ENCODE data around the gene PSEN1.

The PSEN1 gene

GRCh38 chr14:73252491-73253322 is 116.4 kb downstream of the PSEN1 start:
- H3K4me3 ChIP-seq (ENCODE audit: low read depth, low read length) = no peak overlapping the region
- no peak for DNase-seq (ENCODE audit: low read depth)
- TF ChIP-seq MYC (IDR thresholded peaks at IDR 0.05; ENCODE audit: low read depth, low read length) (no peak), POLR2A (IDR thresholded peaks at IDR 0.05; ENCODE audit: extremely low read depth, insufficient read length) (no peak), MAX (IDR thresholded peaks at IDR 0.05; ENCODE audit: low read depth, low read length) (no peak), CTCF (IDR thresholded peaks at IDR 0.05; ENCODE audit: low read depth, low read length) (no peak)

GRCh38 chr14:73253323-73253610 is 117.0 kb downstream of the PSEN1 start:
- H3K4me3 ChIP-seq (ENCODE audit: low read depth, low read length) = no peak overlapping the region
- DNase-seq (ENCODE audit: low read depth) = no peak
- TF ChIP-seq MYC (IDR thresholded peaks at IDR 0.05; ENCODE audit: low read depth, low read length) (no peak), CTCF (IDR thresholded peaks at IDR 0.05; ENCODE audit: low read depth, low read length) (no peak), POLR2A (IDR thresholded peaks at IDR 0.05; ENCODE audit: extremely low read depth, insufficient read length) (no peak), MAX (IDR thresholded peaks at IDR 0.05; ENCODE audit: low read depth, low read length) (no peak)

- no peak overlapping the region for H3K4me3 ChIP-seq (ENCODE audit: low read depth, low read length)
- TF ChIP-seq MYC (IDR thresholded peaks at IDR 0.05; ENCODE audit: low read depth, low read length) = no peak
- no peak for DNase-seq (ENCODE audit: low read depth)
These were observed 117.4 kb downstream of the PSEN1 start for GRCh38 chr14:73253721-73254120.

GRCh38 chr14:73254247-73255004 is 118.1 kb downstream of the PSEN1 start:
- TF ChIP-seq MAX (IDR thresholded peaks at IDR 0.05; ENCODE audit: low read depth, low read length) = no peak
- no peak for TF ChIP-seq CTCF (IDR thresholded peaks at IDR 0.05; ENCODE audit: low read depth, low read length)
- no peak for TF ChIP-seq MYC (IDR thresholded peaks at IDR 0.05; ENCODE audit: low read depth, low read length)
- DNase-seq (ENCODE audit: low read depth) = no peak
- no peak overlapping the region for H3K4me3 ChIP-seq (ENCODE audit: low read depth, low read length)

- DNase-seq (ENCODE audit: low read depth) = no peak
- TF ChIP-seq MAX (IDR thresholded peaks at IDR 0.05; ENCODE audit: low read depth, low read length) (no peak), MYC (IDR thresholded peaks at IDR 0.05; ENCODE audit: low read depth, low read length) (no peak), POLR2A (IDR thresholded peaks at IDR 0.05; ENCODE audit: extremely low read depth, insufficient read length) (no peak), CTCF (IDR thresholded peaks at IDR 0.05; ENCODE audit: low read depth, low read length) (no peak)
- no peak overlapping the region for H3K4me3 ChIP-seq (ENCODE audit: low read depth, low read length)
These were observed 118.7 kb downstream of the PSEN1 start for GRCh38 chr14:73255005-73255400.

GRCh38 chr14:73255693-73256225 is 119.5 kb downstream of the PSEN1 start:
- TF ChIP-seq MAX (IDR thresholded peaks at IDR 0.05; ENCODE audit: low read depth, low read length) (no peak), CTCF (IDR thresholded peaks at IDR 0.05; ENCODE audit: low read depth, low read length) (no peak), POLR2A (IDR thresholded peaks at IDR 0.05; ENCODE audit: extremely low read depth, insufficient read length) (no peak)
- DNase-seq (ENCODE audit: low read depth) = no peak
- H3K4me3 ChIP-seq (ENCODE audit: low read depth, low read length) = no peak overlapping the region
